Chondrocyte (in vitro differentiated cells): ENCODE measurements around the gene SYNE2. TPM values are rescaled to one million over a fixed set of nuclear protein-coding genes. Genes with fewer than 3 reads are reported as not detected.

Experiments
- DNase-seq: peaks from one replicate; pipeline ENCODE4 v3.0.0; 2021; ENCODE audit warnings: mixed read lengths, low spot score
- H3K27ac Mint-ChIP-seq: one replicate; pipeline ENCODE4 v1.8.0; 2021; ENCODE audit warnings: mild to moderate bottlenecking, moderate library complexity, mixed read lengths; ENCODE audit not compliant: unreplicated experiment
- H3K27me3 Mint-ChIP-seq: 2 replicates; pipeline ENCODE4 v1.8.0; 2021; ENCODE audit warnings: low read depth, mixed read lengths
- H3K36me3 Mint-ChIP-seq: 2 replicates; pipeline ENCODE4 v1.8.0; 2021; ENCODE audit warnings: low read depth, mixed read lengths
- H3K4me1 Mint-ChIP-seq: 2 replicates; pipeline ENCODE4 v1.8.0; 2021; ENCODE audit warnings: low read depth, mild to moderate bottlenecking, mixed read lengths
- H3K4me3 Mint-ChIP-seq: one replicate; pipeline ENCODE4 v1.8.0; 2021; ENCODE audit warnings: mild to moderate bottlenecking, moderate library complexity, mixed read lengths; ENCODE audit not compliant: unreplicated experiment
- H3K9me3 Mint-ChIP-seq: 2 replicates; pipeline ENCODE4 v1.8.0; 2021; ENCODE audit warnings: low read depth, mixed read lengths
- total RNA-seq: library from RNA; stranded (reverse); gene quantifications from 3 replicates; pipeline ENCODE4 v1.2.1, GENCODE V29; 2021
- TF ChIP-seq, protein P1 (sequence below): fragments of 200-600 bp; sonication (generic); IDR thresholded peaks from 2 replicates; pipeline ENCODE4 v1.5.0; 2021; ENCODE audit warnings: antibody characterized with exemption, mild to moderate bottlenecking, moderate library complexity

Gene SYNE2
- total RNA-seq, 1 donor from 2014 or later: 13.6 TPM

GRCh38 chr14:64218344-64219240, 365.8 kb downstream of the SYNE2 start:
- H3K36me3 Mint-ChIP-seq: peaks cover 14% of the 10 kb centered on the region
- TF ChIP-seq, protein P1, sequence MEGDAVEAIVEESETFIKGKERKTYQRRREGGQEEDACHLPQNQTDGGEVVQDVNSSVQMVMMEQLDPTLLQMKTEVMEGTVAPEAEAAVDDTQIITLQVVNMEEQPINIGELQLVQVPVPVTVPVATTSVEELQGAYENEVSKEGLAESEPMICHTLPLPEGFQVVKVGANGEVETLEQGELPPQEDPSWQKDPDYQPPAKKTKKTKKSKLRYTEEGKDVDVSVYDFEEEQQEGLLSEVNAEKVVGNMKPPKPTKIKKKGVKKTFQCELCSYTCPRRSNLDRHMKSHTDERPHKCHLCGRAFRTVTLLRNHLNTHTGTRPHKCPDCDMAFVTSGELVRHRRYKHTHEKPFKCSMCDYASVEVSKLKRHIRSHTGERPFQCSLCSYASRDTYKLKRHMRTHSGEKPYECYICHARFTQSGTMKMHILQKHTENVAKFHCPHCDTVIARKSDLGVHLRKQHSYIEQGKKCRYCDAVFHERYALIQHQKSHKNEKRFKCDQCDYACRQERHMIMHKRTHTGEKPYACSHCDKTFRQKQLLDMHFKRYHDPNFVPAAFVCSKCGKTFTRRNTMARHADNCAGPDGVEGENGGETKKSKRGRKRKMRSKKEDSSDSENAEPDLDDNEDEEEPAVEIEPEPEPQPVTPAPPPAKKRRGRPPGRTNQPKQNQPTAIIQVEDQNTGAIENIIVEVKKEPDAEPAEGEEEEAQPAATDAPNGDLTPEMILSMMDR: no peak
- no peak for DNase-seq
- H3K27ac Mint-ChIP-seq: peak overlapping the region; percentile 33
- H3K4me3 Mint-ChIP-seq: no peak overlapping the region
- peaks cover 19% of the 10 kb centered on the region for H3K4me1 Mint-ChIP-seq
- no peaks in the 10 kb centered on the region for H3K27me3 Mint-ChIP-seq
- no peaks in the 10 kb centered on the region for H3K9me3 Mint-ChIP-seq

DNA sequence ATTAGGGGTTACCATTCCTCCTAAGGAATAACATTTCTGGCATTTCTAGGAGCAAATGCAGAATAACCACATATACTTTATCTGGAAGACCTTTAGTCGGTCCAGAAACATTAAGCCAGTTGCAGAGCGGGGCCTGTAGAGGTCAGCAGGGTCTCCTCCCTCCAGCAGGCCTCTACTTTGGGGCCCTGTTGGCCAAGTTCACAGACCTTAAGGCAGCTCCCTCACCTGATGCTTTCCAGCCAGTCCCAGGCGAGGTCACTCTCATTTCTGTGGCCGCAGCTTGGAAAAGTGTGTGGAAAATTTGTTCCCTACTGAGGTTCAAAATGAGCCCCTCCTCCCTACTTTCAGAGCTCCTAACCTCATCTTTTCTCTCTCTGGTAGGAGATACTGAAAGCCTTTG, 367.3 kb downstream of the SYNE2 start:
- Mint-ChIP-seq H3K9me3 (no peaks in the 10 kb centered on the region), H3K36me3 (peaks cover 16% of the 10 kb centered on the region), H3K27ac (no peak overlapping the region), H3K4me3 (no peak overlapping the region), H3K27me3 (no peaks in the 10 kb centered on the region), H3K4me1 (peaks cover 19% of the 10 kb centered on the region)
- TF ChIP-seq, protein P1: no peak
- DNase-seq: no peak

DNA sequence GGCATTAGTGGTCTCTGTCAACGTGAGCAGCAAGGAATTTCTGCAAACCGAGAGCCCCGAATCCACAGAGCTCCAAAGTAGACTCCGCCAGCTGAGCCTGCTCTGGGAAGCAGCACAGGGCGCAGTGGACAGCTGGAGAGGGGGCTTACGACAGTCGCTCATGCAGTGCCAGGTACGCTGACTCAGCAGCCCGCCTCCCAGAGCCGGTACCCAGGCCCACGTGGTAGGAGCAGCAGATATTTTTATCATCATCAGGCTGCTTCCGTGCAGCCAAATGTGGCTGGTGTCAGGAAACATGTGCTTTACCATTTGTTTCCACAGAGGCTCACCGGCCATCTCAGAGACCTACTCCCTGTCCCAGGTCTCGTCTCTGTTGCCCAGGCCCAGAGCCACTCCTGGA, 367.7 kb downstream of the SYNE2 start:
- no peaks in the 10 kb centered on the region for H3K9me3 Mint-ChIP-seq

DNA sequence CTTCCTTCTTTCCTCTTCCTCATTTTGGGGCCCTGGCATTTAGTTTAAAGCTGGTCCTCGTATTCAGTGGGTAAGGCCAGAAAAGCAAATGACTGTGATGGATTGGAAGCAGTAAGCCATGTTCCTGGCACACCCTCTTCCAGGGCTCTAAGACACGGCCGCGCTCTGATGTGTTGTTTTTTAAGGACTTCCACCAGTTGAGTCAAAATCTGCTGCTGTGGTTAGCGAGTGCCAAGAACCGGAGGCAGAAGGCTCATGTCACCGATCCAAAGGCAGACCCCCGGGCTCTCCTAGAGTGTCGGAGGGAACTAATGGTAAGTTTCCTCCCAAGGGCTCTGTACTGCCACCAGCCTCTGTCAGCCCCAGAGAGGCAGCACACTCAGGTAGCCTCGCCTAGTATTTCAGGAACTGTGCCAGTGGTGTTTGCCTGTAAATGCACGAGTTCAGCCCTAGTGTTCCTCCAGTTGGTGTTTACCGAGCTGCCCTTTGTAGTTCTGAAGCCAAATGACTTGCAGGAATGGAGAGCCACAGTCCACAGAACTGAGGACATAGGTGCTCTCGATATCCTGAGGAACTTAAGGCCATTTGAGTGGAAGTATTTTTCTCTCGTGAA, 368.7 kb downstream of the SYNE2 start:
- H3K27me3 Mint-ChIP-seq: no peaks in the 10 kb centered on the region
- H3K4me1 Mint-ChIP-seq: peaks cover 19% of the 10 kb centered on the region
- DNase-seq: no peak
- no peak overlapping the region for H3K27ac Mint-ChIP-seq
- no peaks in the 10 kb centered on the region for H3K9me3 Mint-ChIP-seq
- peaks cover 9% of the 10 kb centered on the region for H3K36me3 Mint-ChIP-seq
- TF ChIP-seq, protein P1: no peak
- no peak overlapping the region for H3K4me3 Mint-ChIP-seq

More for the DNA sequence above, 367.7 kb downstream of the SYNE2 start:
- Mint-ChIP-seq H3K27ac (no peak overlapping the region), H3K27me3 (no peaks in the 10 kb centered on the region), H3K4me3 (no peak overlapping the region), H3K4me1 (peaks cover 19% of the 10 kb centered on the region), H3K36me3 (peaks cover 13% of the 10 kb centered on the region)
- TF ChIP-seq, protein P1: no peak
- no peak for DNase-seq

DNA sequence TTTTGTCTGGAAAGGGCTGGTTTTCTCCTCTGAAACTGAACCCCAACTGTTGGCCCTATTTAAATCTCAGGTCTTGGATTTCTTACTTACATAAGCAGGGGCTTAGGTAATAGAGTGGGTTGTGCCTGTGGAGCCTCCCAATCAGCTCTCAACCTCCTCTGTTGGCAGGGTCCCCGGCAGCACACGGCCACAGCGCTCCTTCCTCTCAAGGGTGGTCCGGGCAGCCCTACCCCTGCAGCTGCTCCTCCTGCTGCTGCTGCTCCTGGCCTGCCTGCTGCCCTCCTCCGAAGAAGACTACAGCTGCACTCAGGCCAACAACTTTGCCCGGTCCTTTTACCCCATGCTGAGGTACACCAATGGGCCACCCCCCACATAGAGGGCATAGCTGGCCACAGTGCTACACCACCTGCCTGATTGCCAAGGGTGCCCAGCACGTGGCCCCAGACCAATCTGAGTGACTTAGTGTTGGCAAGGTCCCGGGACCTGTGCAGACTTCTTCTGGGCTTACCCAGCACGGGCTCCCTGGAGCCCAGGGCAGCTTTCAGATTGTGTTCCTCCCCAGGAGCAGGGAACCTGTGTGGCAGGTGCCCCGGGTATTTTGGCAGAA, 372.4 kb downstream of the SYNE2 start:
- TF ChIP-seq, protein P1: no peak
- peaks cover 2% of the 10 kb centered on the region for H3K27me3 Mint-ChIP-seq
- no peak overlapping the region for H3K4me3 Mint-ChIP-seq
- DNase-seq: no peak
- peaks cover 12% of the 10 kb centered on the region for H3K36me3 Mint-ChIP-seq
- H3K27ac Mint-ChIP-seq: no peak overlapping the region
- no peaks in the 10 kb centered on the region for H3K4me1 Mint-ChIP-seq
- H3K9me3 Mint-ChIP-seq: no peaks in the 10 kb centered on the region
